ENCODE results near the gene TMEM129.

The TMEM129 gene, protein sequence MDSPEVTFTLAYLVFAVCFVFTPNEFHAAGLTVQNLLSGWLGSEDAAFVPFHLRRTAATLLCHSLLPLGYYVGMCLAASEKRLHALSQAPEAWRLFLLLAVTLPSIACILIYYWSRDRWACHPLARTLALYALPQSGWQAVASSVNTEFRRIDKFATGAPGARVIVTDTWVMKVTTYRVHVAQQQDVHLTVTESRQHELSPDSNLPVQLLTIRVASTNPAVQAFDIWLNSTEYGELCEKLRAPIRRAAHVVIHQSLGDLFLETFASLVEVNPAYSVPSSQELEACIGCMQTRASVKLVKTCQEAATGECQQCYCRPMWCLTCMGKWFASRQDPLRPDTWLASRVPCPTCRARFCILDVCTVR

GRCh38 chr4:1721003-1721665, at the start of gene TMEM129, which contains the start of gene TACC3:
Gene TMEM129, minus strand, starts transcription at chr4:1721323. Its CDS starts 486 bp downstream, at chr4:1720837.
Gene TACC3, plus strand, starts transcription at chr4:1721521. Its CDS starts 1,901 bp downstream, at chr4:1723422.
- peak; percentile 97 to 99 for DNase-seq

GRCh38 chr4:1770791-1771231, 49.7 kb upstream of the TMEM129 start:
- DNase-seq, result no peak

- peak in 1 of 2 experiments; percentile 53 for DNase-seq
Measured at GRCh38 chr4:1770245-1770644, 49.1 kb upstream of the TMEM129 start.

GRCh38 chr4:1769692-1770091, 48.6 kb upstream of the TMEM129 start:
- DNase-seq, result no peak

- DNase-seq, result no peak
Measured at GRCh38 chr4:1768367-1769034, 47.4 kb upstream of the TMEM129 start.

DNA sequence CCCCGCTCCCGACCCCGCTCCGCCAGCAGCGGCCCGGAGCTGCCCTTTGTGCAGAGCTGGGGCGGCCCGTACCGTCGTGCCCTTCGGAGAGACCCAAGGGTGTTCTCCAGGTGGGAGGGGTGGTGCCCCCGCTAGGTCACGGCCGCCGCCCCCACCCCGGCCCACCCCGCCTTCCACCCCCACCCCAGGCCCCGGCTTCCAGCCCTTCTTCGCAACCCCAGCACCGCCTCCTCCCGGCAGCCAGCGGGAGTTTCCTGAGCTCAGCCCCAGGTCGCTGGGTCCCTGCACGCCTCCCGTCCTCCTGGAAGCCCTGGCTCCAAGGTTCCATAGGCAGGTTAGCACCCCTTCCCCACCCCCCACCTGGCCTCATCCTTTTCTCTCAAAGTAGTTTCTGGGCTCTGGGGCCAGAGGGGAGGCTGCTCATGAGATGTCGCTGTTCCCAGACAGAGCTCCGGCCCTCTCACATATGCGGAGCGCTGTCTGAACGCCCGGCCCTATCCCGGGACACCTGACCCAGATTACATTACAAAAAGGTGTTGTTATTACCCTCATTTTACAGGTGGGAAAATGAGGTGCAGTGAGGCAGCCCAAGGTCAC, 46.7 kb upstream of the TMEM129 start:
- peak; percentile 65 to 82 for DNase-seq

- DNase-seq, result peak; percentile 47 to 94
Measured at GRCh38 chr4:1767061-1767769, 46.1 kb upstream of the TMEM129 start.

GRCh38 chr4:1766106-1767060, 45.3 kb upstream of the TMEM129 start:
- DNase-seq, result peak in 1 of 2 experiments; percentile 81

DNA sequence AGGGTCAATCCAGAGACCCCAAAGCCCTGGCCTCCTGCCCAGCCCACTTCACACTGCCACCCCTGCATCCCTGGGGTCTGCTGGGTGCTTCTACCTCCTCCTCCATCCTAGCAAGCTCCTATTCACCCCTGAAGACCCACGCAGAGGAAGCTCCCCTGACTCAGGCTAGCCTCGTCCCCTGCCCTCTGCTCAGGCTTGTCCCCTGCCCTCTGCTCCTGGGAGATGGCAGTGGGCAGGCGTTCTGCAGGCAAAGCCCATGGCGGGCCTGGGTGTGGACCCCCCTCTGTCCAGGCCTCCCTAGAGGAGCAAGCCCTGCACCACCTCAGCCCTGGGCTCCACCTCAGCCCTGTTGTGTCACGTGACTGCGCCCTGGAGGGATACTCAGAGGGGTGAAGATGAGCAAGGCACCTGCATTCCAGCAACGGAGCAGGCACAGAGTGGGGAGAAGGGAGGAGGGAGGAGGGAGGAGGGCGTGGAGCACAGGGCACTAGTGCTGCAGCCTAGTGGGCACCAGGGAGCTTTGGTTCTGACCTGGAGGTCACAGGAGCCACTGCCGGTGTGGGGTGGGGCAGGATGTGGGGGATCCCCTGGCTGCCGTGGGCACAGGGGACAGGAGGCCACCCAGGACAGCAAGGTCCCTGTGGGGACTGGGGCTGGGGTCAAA, 44.4 kb upstream of the TMEM129 start:
- peak in 1 of 2 experiments; percentile 63 for DNase-seq

DNA sequence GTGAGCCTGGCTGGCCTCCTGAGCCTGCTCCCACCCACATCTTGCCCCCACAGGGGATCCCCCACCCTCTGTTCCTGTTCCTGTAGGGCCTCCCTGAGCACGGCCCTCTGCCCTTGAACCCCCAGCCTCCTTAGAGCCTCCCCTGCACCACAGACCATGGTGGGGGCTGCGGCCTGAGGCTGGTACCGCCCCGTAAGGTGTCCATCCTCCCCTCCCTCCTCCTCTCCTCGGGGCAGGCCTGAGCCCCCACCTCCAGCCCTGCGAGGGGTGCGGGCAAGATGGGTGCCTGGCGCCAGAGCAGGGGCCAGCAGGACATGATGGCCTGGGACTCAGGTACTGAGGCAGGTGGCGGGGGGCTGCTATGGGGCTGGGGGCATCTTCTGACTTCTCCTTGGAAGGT, 43.5 kb upstream of the TMEM129 start:
- no peak for DNase-seq

DNA sequence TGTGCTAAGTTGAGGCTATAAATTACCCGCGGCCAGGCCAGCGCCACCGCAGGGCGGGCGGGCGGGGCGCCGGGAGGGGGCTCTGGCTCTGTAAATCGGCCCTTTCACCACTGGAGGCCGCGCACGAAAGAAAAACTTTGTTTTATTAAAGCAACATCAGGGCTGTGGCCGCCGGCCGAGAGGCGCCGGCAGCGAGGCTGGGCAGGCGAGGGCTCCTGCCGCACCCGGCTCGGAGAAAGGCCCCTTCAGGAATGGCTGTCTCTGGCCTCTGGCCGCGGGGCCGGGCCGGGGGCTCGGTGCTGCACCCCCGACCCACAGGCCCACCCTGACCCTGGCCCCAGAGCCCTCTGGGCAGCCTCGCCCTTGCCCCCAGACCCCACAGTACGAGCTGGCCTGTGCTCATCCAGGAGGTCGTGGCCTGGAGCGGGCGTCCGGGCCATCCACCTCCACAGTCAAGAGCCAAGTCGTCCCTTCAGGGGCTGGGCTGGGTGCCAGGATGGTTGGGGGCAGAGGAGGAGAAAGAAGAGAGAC, 42.5 kb upstream of the TMEM129 start:
- peak in 1 of 2 experiments; percentile 71 for DNase-seq

DNA sequence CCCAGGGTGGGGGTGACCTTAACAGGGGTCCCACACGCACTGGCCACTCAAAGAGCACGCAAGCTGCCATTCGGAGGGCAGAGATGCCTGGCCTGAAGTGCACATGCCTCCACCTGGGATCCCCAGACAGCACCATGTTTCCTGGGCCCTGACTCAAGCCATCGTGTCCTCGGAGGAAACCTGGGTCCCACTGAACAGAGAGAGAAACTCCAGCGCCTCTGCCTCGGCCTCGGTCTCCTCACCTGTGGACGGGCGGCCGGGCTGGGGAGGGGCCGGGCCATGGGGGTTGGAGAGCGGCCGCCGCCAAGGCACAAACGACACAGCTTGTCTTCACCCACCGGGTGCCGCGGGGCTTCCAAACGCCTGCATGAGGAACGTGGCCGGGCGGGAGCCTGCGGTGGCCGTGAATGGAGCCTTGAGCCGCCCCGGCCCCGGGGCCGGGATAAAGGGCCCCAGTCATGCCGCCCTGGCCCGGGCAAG, 42.0 kb upstream of the TMEM129 start:
- DNase-seq, result peak in 1 of 2 experiments; percentile 71

- no peak for DNase-seq
Measured at GRCh38 chr4:1762264-1763010, 41.3 kb upstream of the TMEM129 start.

- no peak for DNase-seq
Measured at GRCh38 chr4:1761130-1761689, 40.1 kb upstream of the TMEM129 start.

DNA sequence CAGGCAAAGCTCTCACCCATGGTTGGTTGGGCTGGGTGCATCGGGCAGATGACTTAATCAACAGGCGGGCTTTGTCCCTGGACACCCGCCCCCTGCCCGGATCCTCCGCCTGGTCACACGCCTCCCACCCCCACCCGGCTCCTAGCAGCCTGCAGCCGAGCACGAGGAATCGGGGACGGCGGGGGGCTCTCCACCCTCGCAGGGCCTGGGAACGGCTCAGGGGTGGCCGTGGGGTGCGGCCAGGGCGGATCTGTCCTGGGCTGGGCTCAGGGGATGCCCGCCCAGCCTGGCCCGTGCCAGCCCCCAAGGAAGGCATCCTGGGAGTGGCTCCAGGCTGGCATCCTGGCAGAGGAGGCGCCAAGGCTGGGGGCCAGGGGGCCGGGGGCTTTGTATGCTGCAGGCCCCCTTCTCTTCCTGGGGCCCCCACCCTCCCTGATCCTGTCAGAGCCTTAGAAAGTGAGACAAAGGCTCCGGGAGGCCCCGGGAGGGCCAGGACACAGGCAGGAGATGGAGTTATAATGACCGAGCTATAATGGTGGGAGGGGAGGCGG, 39.5 kb upstream of the TMEM129 start:
- DNase-seq, result no peak

GRCh38 chr4:1759818-1760223, 38.7 kb upstream of the TMEM129 start:
- no peak for DNase-seq

- no peak for DNase-seq
Measured at GRCh38 chr4:1759170-1759817, 38.2 kb upstream of the TMEM129 start.
